ENCODE measurements around the gene STAT3. TPM values are rescaled to one million over a fixed set of nuclear protein-coding genes. Genes with fewer than 3 reads are reported as not detected.
"Not testable (repeated sequence)": the region's sequence is repeated elsewhere in the genome, so short reads cannot be mapped to it uniquely, and the experiment has no call there.

Gene STAT3
- total RNA-seq, 2 donors from 2014 or later = 217 to 360 TPM

DNA sequence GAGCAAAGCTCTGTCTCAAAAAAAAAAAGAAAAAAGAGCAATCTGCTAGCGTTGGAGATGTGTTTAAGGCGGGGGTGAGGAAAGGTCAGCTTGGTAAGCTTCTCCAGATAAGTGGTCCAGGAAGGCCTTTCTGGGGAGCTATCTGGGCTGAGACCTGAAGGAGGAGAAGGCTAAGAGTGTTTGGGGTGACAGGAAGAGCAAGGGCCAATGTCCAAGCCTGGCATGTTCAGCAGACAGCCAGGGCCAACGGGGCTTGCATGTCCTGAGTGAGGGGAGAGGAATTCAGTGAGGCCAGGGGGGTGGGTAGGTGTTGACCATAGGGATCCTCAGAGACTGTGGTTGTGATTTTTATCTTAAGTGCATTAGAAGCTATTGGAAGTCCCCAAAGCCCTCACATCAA, 84.5 kb downstream of the STAT3 start:
- H3K4me3 ChIP-seq = no peak overlapping the region
- no peaks in the 10 kb centered on the region for H3K27me3 ChIP-seq (replicated peaks; ENCODE audit: insufficient read depth)
- no peak for DNase-seq (ENCODE audit: low spot score)
- H3K4me1 ChIP-seq (ENCODE audit: control insufficient read depth in 1 of 2, low read depth in 2 of 2) = no peaks in the 10 kb centered on the region
- TF ChIP-seq, protein P1, sequence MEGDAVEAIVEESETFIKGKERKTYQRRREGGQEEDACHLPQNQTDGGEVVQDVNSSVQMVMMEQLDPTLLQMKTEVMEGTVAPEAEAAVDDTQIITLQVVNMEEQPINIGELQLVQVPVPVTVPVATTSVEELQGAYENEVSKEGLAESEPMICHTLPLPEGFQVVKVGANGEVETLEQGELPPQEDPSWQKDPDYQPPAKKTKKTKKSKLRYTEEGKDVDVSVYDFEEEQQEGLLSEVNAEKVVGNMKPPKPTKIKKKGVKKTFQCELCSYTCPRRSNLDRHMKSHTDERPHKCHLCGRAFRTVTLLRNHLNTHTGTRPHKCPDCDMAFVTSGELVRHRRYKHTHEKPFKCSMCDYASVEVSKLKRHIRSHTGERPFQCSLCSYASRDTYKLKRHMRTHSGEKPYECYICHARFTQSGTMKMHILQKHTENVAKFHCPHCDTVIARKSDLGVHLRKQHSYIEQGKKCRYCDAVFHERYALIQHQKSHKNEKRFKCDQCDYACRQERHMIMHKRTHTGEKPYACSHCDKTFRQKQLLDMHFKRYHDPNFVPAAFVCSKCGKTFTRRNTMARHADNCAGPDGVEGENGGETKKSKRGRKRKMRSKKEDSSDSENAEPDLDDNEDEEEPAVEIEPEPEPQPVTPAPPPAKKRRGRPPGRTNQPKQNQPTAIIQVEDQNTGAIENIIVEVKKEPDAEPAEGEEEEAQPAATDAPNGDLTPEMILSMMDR (IDR thresholded peaks at IDR 0.05) = no peak
- no peak overlapping the region for H3K27ac ChIP-seq
- ATAC-seq (ENCODE audit: insufficient number of reproducible peaks, low FRiP score, low read depth) = no peak
- H3K36me3 ChIP-seq = peaks cover 65% of the 10 kb centered on the region
- H3K9me3 ChIP-seq = no peaks in the 10 kb centered on the region

DNA sequence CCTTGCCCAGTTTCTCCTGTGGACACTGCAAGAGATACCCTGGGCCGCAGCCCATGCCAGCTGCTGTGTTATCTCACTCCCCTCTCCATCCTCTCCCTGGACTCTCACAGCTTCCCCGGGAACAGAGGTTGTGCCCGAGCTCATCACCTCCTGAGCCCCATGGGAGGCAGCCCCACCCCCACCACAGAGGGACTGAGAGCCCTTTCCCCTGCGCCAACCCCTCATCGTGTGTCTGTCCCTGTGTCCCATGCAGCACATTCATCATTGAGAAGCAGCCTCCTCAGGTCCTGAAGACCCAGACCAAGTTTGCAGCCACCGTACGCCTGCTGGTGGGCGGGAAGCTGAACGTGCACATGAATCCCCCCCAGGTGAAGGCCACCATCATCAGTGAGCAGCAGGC, 87.2 kb downstream of the STAT3 start:
- Histone ChIP-seq H3K27ac (no peak overlapping the region), H3K4me1 (ENCODE audit: control insufficient read depth in 1 of 2, low read depth in 2 of 2) (no peaks in the 10 kb centered on the region), H3K36me3 (peaks cover 45% of the 10 kb centered on the region), H3K4me3 (no peak overlapping the region), H3K27me3 (replicated peaks; ENCODE audit: insufficient read depth) (no peaks in the 10 kb centered on the region), H3K9me3 (no peaks in the 10 kb centered on the region)
- TF ChIP-seq, protein P1 (IDR thresholded peaks at IDR 0.05) = no peak
- ATAC-seq (ENCODE audit: insufficient number of reproducible peaks, low FRiP score, low read depth) (no peak), DNase-seq (ENCODE audit: low spot score) (no peak)

GRCh38 chr17:42299913-42300312, 88.3 kb downstream of the STAT3 start:
- H3K4me3 ChIP-seq; H3K9me3 ChIP-seq; ATAC-seq (ENCODE audit: insufficient number of reproducible peaks, low FRiP score, low read depth); DNase-seq (ENCODE audit: low spot score); H3K4me1 ChIP-seq (ENCODE audit: control insufficient read depth in 1 of 2, low read depth in 2 of 2); H3K27ac ChIP-seq; H3K27me3 ChIP-seq (replicated peaks; ENCODE audit: insufficient read depth): not testable (repeated sequence)
- peaks cover 43% of the 10 kb centered on the region for H3K36me3 ChIP-seq

DNA sequence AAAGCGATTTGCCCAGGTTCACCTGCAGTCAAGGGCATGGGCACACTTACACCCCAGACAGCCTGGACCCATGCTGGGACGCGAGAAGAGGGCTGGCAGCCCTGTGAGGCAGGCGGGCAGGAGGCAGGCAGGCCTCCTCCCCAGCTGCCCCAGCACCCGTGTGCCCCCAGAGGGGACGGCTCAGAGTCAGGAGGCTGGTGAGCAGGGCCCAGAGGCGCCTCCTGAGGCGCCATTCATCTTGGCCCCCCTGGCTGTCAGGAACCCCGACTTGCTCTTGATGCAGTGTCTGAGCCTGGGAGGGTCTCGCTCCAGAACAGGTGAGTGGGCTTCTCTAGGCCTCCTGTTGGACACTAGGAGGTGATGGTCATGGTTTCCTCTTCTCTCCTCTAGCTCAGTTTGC, 88.9 kb downstream of the STAT3 start:
- ATAC-seq (ENCODE audit: insufficient number of reproducible peaks, low FRiP score, low read depth); H3K4me1 ChIP-seq (ENCODE audit: control insufficient read depth in 1 of 2, low read depth in 2 of 2); H3K4me3 ChIP-seq; H3K27ac ChIP-seq; DNase-seq (ENCODE audit: low spot score); H3K9me3 ChIP-seq; H3K27me3 ChIP-seq (replicated peaks; ENCODE audit: insufficient read depth): not testable (repeated sequence)
- peaks cover 41% of the 10 kb centered on the region for H3K36me3 ChIP-seq

DNA sequence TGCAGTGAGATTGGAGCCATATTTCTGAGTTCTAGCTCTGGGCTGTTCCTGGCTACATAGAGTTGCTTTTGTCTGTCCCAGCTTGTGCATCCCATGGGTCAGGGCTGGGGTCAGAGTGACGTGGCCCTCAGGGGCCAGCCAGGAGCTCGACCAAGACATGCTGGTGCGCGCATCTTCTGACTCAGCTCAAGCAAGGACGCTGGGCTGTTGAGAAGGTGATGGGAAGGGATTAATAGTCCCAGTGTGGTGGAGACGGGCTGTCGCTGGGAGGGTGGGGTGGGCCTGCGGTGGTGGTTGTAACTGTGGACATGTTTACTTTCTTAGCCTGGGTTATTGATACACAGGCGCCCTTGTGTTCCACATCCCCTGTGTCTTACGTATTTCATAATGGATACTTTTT, 90.5 kb downstream of the STAT3 start:
- not testable (repeated sequence) for H3K27ac ChIP-seq; H3K9me3 ChIP-seq; DNase-seq (ENCODE audit: low spot score); H3K27me3 ChIP-seq (replicated peaks; ENCODE audit: insufficient read depth); H3K4me1 ChIP-seq (ENCODE audit: control insufficient read depth in 1 of 2, low read depth in 2 of 2); H3K4me3 ChIP-seq; ATAC-seq (ENCODE audit: insufficient number of reproducible peaks, low FRiP score, low read depth)
- peaks cover 36% of the 10 kb centered on the region for H3K36me3 ChIP-seq

- Histone ChIP-seq H3K9me3 (no peaks in the 10 kb centered on the region), H3K27ac (no peak overlapping the region), H3K27me3 (replicated peaks; ENCODE audit: insufficient read depth) (no peaks in the 10 kb centered on the region), H3K36me3 (peaks cover 26% of the 10 kb centered on the region), H3K4me3 (no peak overlapping the region), H3K4me1 (ENCODE audit: control insufficient read depth in 1 of 2, low read depth in 2 of 2) (no peaks in the 10 kb centered on the region)
- TF ChIP-seq, protein P1 (IDR thresholded peaks at IDR 0.05) = no peak
- DNase-seq (ENCODE audit: low spot score) = no peak
- ATAC-seq (ENCODE audit: insufficient number of reproducible peaks, low FRiP score, low read depth) = no peak
Observed at GRCh38 chr17:42296012-42296411, 92.2 kb downstream of the STAT3 start.
